Measurements from ENCODE around the gene MT2A.

GRCh38 chr16:56618138-56618537 lies 9.8 kb downstream of the MT2A start:
- no peak for TF ChIP-seq CTCF (IDR thresholded peaks at IDR 0.05)
- no peak for TF ChIP-seq EZH2 (IDR thresholded peaks at IDR 0.05; ENCODE audit: borderline replicate concordance, insufficient read depth, low read depth, low read length, poor library complexity, severe bottlenecking)
